Stimulated activated CD8-positive, alpha-beta memory T cell treated with anti-CD3 and anti-CD28 coated beads, Interleukin-4, amount 100 ng/mL, for 1 hour (primary cell): ENCODE data around the gene KCNJ9.

Source experiments
- DNase-seq, 2 donors: peaks; one replicate each; pipeline ENCODE4 v3.0.0-alpha.2; 2020; ENCODE audit warnings: low read depth in 2 of 2, low spot score in 1 of 2

KCNJ9 gene

DNA sequence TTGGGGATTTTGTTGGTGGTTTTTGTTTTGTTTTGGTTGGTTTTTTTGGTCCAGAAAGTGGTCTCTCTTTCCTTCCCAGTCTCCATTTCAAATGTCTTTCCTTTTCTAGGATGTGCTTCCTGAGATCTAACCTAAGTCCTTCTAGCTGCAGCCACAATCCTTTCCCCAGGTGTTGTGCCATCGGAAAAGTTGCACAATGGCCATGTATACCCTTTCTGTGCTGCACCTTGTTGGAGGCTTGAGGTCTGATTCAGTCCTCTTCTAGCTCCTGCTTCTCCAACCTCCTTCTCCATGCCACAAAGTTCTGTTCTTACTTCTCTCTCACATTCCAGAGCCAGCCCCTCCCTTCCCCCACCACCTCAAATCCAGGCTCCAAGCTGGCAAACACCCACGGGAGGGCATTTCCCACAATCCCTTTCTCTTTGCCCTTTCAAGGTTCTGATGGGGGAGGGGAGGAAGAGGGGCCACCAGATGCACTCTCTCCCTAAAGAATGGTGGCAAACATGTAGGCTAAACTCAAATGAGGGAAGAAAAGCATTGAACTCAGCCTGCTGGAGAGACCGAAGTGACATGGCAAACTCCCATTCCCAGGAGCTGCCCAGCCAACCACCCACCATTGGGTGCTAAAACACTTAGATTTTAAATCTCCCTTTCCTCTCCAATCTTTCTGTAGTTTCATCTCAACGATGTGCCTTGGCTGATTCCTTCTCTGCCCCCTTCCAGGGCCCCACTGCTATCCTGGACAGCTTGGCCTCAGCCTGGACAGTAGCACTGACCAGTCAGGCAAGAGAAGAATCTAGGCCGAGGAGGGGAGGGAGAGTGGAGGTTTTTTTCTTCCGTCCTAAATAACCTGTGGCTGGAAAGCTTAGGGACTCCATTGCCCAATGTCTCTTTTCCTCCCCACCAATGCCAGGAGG, 14.3 kb upstream of the KCNJ9 start:
- no peak for DNase-seq

DNA sequence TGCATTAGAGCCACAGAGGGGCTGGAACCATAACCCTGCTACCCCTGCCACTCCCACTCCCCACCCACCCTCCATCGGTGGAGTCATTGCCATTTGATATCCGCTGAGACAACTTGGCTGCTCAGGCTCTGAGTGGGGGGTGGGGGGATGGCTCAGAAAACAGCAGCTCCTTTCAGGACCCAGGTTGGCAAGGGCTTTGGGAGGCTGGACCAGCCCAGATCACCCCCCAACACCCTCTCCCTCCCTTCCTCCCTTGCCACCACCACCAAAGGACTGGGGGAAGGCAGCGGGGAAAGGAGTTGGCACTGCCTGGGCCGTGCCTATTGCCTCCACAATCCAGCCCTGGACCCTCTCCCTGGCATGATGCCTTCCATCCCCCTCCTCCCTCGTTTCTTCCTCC, 13.1 kb upstream of the KCNJ9 start:
- DNase-seq: no peak

DNA sequence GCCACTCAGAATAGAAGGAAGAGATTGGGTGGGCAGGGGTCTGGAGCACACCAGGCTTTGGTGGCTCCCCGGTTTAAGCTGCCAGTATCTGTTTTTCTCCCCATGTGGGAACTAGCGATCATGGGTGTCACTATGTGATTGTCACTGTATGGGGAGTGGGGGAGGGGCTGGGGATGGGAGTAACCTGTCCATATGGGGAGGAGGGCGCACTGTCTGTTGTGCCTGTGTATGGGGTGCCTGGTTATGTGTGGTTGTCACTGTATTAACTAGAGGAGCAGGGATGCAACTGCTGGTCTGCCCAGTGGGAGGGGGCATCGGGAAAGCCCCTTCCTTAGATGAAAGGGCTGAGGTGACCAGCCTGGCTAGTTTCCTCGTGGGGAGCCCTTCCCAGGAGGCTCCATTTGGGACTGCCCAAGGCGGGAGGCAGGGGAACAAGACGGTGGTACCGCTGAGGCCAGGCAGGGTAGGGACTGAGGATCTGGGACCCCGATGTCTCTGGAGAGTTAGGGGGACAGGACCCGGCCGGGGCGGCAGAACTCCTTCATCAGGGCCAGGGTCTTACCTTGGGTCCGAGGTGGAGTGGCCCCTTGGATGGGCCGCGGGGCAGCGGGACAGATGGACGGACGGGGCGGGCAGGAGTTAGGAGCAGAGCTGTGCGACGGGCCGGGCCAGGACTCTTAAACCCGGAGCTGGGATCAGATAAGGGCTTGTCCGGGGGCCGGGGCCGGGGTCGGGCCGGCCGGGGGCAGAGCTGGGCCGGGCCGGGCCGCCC, 11.7 kb upstream of the KCNJ9 start, which contains the start of gene KCNJ10:
Gene KCNJ10 (minus strand): TSS at position 701 of the 772 bp plus-strand sequence. CDS start 27,628 bp downstream, outside the sequence.
- no peak for DNase-seq

DNA sequence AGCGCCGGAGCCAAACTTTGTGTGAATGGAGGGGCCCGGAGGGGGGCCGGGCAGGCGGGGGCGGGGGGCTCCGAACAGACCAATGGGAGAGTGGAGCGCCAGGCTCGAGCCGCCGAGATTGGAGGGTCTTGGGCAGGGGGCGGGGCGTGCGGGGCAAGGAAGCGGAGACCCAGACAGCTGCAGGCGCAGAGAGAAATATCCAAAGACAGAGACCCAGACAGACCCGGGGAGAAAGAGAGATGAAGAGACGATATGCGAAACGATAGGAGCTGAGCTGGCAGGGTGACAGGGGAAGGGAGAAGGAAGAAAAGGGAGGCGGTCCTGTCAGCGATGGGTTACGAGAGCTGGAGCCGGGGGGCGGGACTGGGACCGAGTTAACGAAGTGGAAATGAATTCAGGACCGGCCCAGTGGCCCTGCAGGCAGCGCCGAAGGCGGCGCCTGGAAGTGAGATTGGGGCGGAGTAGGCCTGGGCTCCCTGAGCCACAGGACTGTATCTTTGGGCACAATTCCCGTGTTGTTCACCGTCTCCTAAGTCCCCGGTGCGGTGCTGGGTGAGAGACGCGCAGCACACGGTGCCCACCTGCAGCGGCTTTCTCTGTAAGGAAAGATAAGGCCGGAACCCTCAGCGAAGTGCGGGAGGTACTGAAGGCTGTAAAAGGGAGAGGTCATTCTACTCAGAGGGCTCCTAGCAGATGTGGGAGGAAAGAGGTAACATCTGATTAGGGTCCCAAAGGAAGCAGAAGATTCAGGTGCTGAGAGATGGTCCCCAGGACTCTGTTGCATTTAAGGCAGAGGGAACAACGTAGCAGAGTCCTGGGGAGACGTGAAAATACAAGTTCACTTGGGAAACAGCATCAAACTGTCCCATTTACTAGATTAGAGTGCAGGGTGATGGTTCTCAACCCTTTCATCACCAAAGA, 10.8 kb upstream of the KCNJ9 start:
- peak; percentile 58 for DNase-seq

DNA sequence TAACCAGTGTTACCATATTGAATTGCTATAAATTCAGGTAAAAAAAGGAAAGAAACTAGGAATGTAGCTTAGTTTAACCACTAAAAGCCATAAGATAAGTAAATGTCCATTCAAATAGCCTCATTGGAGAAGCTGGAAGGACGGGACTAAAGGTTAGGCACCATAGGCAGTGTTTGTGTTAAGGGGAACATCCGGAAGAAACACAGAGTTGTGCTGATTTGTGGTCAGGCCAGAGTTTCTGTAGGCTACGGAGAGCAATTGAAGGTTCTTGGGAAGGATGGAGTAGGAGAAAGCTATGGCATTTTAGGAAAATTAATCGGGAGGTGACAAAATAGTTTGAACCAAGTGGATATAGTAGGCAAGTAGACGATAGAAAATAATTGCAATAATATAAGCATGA, 10.0 kb upstream of the KCNJ9 start:
- no peak for DNase-seq

DNA sequence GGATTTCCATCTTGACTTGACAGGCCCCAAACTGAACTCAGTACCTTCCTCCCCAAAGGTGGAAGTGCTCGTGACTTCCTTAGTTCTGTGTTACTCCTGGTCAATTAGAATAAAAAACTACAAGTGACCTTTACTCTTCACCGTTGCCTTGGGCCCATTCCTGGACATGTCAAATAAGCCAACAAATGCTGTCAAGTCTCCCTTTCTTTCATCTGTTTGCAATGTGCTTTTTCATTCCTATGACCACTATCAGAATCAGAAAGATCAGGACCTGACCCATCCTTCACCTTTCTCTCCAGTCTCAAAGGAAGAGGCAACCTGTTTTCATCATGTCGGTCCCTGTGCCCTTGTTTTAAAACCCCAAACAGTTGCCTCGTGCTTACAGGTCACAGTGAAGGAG, 6.5 kb upstream of the KCNJ9 start:
- no peak for DNase-seq

DNA sequence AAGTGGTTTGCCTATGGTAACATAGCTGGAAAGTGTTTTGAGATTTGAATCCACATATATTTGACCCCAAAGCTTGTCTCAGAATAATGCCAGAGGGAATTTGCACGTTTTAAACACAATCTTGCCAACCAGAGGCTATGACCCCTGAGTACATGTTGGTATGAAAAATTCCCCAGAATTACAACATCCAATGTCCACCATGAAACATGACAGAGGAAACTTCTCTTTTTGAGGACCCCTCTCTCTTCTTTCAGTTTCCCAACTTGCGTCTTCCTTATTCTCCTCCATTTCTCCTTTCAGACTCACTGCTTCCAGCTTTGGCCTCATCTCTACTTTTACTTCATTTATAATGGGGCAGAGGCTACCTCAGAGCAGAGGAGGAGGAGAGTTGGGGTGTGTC, 5.5 kb upstream of the KCNJ9 start:
- DNase-seq: no peak

DNA sequence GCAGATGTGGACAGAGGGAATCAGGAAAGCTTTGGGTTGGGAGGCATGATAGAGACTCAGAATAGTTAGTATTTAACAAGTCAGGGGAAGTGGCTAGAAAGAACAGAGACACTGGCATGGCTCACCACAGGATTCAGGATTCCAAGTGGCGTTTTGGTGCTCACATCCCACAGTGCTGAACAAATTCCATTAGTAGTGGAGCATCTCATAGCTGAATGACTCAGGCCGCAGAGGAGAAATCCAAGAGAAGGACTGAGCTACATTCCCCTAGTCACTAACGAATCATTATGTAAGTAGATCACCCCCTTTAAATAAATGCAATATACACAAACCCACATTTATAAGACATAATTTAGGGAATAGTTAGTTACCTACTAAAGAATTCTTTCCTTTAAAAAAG, 5.0 kb upstream of the KCNJ9 start:
- no peak for DNase-seq

DNA sequence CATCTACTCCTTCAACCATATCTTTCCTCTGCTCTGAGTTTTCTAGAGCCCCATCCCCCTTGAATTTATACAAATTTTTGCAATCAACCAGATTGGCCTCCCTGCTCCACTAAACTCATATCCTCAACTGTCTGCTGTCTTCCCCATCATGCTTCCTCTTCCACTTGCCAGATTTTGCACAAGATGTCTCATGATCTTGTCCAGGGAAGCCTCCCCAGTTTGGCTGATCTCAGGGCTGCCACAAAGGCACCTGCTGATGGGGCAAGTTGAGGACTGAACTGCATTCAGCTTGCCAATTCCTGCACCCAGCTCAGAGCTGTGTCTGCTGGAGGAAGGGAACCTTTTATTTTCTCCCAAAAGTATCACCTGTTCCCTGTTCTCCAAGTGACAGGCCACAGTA, 3.9 kb upstream of the KCNJ9 start:
- DNase-seq: no peak

DNA sequence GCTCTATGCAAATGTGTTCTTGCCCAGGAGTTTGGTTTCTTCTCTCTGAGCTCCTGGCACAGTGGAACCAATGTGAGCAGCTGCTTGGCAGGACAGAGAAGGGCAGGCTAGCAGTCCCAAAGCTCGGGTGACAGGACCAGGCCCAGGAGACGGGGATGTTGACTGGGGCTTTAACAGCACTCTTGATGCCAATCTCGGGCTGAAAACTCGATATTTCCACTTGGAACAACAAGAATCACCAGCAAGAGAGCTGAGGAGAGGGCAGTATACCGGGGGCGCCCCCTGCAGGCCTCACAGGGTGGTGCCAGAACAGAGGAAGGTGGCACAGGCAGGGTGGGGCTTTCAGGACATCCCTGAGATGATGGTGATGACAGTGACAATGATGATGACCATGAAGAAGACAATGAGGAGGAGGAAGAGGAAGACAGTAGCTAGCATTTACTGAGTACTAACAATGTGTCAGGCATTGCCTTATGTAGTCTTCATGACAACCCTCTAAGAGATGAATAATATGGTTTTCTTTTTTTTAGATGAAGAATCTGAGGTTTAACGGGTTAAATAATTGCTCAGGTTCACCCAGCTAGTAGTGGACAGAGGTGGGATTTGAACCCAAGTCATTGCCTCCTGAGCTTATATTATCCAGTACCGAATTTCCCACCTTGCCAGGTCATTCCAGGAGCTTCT, 2.7 kb upstream of the KCNJ9 start:
- peak in 1 of 2 donors; percentile 44 for DNase-seq

DNA sequence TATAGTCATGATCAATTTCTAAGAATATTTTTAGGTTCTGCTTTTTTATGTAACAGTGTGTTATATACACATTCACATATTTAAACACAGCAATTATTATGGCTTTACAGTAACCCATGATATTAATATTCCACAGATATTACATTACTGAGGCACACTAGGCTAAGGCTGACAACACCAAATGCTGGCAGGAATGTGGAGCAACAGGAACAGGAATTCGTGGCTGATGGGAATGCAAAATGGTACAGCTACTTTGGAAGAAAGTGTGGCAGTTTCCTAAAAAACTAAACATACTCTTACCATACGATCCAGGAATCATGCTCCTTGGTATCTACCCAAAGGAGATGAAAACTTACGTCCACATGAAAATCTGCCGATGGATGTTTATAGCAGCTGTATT, 1.9 kb upstream of the KCNJ9 start:
- no peak for DNase-seq

DNA sequence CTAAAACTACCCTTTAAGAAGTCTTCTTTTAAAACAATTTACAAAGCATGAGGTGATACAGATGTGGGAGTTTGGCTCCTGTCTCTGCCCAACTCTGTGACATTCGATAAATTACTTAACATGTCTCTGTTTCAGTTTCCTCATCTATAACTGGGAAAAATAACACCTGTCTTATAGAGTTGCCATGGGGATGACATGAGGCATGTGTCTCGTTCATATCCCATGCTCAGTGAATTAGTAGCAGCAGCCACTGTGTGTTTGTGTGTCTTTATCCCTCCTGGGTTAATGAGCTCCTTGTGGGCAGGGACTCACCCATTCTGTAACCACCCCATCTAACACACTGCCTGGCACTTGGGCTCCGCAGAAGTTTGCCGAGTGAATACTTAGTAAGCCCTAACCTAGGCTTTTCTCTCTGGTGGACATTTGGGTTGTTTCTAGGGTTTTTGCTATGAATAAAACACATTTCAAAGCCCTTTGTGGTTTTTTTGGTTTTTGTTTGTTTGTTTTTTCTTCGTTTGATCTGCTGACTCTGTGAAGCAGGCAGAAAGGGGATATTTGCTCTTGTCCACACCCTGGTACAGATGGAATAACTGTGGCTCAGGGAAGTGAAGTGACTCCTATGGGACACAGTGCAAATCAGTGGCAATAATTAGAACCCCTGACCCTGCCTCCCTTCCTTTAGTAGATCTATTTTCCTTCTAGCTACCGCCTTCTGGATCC, 797 bp upstream of the KCNJ9 start:
- no peak for DNase-seq

DNA sequence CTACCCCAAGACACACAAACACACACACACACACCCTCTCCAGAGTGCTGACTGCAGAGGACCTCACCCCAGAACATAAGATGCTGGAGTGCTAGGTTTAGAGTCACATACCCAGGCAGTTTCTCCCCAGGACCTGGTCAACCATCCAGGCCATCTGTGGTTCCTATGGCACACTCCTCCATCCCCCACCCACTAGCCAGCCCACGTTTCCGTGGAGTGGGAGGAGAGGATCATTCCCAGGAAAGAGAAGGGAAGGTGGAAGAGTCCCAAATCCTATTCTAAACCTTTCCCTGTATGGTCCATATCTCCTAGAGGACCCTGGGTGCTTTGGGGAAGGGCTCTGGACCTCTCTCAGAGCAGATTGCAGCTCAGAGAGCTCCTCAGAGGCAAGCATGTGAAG, 1.1 kb downstream of the KCNJ9 start:
- no peak for DNase-seq

DNA sequence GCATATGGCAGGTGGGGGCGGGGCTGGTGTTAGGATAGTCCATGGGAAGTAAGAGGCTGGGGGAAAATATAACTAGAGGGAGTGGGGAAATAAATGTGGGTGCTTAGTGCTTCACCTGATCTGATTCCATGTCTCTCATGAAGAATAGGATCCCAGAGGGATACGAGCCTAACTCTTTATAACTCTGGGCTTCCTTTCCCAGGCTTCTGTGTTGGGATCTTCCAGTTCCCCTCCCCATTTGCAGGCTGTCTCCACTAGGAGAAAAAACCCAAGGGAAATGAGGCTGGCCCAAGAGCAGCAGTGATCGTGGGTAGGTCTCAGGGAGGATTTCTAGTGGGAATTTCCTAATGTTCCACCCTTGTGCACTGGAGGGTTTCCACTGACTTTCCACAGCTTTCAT, 1.6 kb downstream of the KCNJ9 start:
- no peak for DNase-seq

DNA sequence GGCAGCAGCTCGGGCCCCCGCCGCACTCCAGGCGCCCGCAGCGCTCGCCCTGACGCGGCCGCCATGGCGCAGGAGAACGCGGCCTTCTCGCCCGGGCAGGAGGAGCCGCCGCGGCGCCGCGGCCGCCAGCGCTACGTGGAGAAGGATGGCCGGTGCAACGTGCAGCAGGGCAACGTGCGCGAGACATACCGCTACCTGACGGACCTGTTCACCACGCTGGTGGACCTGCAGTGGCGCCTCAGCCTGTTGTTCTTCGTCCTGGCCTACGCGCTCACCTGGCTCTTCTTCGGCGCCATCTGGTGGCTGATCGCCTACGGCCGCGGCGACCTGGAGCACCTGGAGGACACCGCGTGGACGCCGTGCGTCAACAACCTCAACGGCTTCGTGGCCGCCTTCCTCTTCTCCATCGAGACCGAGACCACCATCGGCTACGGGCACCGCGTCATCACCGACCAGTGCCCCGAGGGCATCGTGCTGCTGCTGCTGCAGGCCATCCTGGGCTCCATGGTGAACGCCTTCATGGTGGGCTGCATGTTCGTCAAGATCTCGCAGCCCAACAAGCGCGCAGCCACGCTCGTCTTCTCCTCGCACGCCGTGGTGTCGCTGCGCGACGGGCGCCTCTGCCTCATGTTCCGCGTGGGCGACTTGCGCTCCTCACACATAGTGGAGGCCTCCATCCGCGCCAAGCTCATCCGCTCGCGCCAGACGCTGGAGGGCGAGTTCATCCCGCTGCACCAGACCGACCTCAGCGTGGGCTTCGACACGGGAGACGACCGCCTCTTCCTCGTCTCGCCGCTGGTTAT, 2.8 kb downstream of the KCNJ9 start:
- peak; percentile 40 to 47 for DNase-seq

DNA sequence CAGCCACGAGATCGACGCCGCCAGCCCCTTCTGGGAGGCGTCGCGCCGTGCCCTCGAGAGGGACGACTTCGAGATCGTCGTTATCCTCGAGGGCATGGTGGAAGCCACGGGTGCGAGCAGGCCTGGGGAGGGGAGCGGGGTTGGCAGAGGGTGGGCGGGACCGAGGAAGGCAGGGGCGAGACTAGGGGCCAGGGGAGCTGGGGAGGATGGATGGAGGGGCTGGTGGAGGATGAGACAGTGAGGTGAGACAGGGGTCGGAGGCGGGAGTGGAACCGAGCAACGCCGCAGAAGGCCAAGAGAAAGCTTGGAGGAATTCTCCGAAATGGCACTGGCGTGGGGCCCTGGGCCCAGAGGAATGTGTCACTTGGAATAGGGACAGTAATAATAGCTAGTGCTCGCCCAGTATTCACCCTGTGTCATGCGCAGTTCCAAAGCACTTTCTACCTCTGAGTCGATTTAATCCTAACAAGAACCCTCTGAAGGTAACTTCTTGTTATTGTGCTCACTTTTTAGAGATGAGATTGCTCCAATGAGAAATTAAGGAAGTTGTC, 3.5 kb downstream of the KCNJ9 start:
- no peak for DNase-seq

DNA sequence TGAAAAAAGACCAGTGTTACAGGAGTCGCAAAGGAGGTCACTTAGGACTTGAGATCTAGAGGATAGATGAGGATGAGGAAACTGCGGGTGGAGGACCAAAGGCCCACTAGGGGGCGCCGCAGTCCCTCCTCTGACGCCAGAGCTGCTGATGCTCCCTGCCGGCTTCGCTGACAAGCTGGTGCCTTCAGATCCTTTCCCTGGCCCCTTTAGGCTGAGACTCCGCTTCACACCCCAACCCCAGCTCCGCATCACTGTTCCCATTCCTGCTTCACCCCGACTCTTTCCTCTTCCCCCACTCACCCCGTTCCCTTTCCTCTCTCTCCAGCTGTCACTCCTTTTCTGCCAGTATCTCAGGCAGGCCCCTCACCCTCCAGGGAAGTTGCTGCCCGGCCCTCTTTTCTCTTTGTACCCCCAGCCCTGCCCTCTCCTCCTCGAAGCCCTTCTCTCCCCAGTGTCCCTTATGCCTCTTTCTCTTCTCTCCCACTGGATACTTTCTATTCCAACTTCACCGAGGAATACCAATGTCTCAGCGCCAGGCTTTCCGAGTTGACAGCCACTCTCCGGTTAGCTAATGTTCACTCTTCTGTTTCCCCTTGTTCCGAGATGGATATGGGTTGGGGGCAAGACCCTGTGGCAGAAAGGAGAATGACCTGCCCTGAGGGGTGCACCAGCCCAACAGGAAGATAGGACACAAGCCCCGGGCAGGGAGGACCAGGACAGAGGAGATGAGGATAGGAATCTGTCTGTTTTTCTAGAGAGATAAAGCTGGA, 4.5 kb downstream of the KCNJ9 start:
- peak; percentile 50 to 65 for DNase-seq

DNA sequence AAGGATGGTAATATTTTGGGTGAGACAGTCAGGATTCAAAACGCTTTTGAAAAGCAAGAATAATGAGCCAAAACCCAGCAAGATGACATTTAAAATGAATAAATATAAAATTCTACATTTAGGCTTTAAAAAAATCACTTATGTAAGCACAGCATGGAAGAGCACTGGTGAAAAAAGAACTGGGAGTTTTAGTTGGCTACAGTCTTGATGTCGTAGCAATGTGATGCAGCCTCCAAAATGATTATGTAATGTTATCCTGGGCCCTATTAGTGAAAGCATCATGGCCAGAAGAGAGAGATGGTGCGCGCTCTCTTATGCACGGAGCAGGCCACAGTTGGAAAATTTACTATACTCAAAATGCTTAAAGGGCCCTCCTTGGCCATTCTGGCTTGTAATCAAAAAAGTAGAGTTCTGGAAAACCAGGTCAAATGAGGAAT, 5.1 kb downstream of the KCNJ9 start:
- no peak for DNase-seq
